ENCODE data around the gene CHST12.

CHST12 gene

DNA sequence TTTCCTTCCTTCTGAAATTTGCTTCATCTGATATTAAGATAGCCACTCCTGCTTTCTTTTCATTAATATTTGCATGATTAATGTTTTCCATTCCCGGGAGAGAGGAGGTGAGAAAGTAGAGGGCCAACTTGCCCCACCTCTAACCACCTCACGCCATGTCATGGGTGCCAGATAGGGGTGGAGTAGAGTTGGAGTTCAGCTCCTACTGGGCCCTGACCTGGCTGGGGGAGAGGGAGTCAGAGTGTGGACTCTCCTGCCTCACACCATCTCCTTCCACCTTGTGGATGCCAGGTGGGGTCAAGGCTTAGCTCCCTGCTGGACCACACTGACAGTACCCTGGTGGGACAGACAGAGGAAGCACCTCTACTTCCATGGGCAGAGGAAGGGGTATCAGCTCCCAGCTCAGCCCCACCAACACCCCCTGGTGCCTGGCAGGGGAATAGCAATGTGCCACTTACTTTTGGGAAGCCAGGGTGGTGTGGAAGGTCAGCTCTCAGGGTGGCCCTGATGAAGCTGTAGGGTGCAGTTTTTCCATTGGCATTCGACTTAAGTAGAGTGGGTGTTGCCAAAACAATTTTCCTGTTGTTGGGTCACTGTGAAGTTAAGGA lies 28.0 kb downstream of the CHST12 start:
- H3K4me3 ChIP-seq (replicated peaks; ENCODE audit: low read depth, low read length) = no peak overlapping the region
- TF ChIP-seq, protein P1, sequence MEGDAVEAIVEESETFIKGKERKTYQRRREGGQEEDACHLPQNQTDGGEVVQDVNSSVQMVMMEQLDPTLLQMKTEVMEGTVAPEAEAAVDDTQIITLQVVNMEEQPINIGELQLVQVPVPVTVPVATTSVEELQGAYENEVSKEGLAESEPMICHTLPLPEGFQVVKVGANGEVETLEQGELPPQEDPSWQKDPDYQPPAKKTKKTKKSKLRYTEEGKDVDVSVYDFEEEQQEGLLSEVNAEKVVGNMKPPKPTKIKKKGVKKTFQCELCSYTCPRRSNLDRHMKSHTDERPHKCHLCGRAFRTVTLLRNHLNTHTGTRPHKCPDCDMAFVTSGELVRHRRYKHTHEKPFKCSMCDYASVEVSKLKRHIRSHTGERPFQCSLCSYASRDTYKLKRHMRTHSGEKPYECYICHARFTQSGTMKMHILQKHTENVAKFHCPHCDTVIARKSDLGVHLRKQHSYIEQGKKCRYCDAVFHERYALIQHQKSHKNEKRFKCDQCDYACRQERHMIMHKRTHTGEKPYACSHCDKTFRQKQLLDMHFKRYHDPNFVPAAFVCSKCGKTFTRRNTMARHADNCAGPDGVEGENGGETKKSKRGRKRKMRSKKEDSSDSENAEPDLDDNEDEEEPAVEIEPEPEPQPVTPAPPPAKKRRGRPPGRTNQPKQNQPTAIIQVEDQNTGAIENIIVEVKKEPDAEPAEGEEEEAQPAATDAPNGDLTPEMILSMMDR (IDR thresholded peaks at IDR 0.05; ENCODE audit: low read length, missing control alignments) = peak; percentile 51
- peak; percentile 6 for DNase-seq (ENCODE audit: low read depth)

DNA sequence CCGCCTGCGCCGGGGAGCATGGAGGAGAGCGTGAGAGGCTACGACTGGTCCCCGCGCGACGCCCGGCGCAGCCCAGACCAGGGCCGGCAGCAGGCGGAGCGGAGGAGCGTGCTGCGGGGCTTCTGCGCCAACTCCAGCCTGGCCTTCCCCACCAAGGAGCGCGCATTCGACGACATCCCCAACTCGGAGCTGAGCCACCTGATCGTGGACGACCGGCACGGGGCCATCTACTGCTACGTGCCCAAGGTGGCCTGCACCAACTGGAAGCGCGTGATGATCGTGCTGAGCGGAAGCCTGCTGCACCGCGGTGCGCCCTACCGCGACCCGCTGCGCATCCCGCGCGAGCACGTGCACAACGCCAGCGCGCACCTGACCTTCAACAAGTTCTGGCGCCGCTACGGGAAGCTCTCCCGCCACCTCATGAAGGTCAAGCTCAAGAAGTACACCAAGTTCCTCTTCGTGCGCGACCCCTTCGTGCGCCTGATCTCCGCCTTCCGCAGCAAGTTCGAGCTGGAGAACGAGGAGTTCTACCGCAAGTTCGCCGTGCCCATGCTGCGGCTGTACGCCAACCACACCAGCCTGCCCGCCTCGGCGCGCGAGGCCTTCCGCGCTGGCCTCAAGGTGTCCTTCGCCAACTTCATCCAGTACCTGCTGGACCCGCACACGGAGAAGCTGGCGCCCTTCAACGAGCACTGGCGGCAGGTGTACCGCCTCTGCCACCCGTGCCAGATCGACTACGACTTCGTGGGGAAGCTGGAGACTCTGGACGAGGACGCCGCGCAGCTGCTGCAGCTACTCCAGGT lies 29.7 kb downstream of the CHST12 start:
- TF ChIP-seq, protein P1 (IDR thresholded peaks at IDR 0.05; ENCODE audit: low read length, missing control alignments) = no peak
- no peak for DNase-seq (ENCODE audit: low read depth)
- H3K4me3 ChIP-seq (replicated peaks; ENCODE audit: low read depth, low read length) = no peak overlapping the region

DNA sequence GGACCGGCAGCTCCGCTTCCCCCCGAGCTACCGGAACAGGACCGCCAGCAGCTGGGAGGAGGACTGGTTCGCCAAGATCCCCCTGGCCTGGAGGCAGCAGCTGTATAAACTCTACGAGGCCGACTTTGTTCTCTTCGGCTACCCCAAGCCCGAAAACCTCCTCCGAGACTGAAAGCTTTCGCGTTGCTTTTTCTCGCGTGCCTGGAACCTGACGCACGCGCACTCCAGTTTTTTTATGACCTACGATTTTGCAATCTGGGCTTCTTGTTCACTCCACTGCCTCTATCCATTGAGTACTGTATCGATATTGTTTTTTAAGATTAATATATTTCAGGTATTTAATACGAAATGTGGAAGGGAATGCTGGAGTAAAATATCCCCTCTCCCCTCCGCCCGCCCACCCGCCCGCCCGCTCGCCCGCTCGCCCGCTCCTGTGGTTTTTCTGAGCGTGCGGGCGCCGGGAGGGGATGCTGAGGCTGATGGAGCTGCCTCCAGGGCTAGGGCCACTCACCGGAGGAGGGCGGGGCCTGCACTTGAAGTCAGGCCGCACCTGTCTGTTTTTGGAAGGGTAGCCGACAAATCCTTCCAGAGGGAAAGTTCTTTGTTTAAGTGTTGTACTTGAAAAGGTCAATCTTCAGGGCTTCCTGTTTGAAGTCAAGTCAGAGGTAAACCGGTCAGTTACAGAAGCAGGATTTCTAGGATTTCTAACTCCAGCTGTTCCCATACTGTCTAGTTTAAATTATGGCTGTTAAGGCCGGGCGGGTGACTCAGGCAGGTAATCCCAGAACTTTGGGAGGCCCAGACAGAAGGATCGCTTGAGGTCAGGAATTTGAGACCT lies 30.5 kb downstream of the CHST12 start:
- TF ChIP-seq, protein P1 (IDR thresholded peaks at IDR 0.05; ENCODE audit: low read length, missing control alignments) = no peak
- no peak for DNase-seq (ENCODE audit: low read depth)
- H3K4me3 ChIP-seq (replicated peaks; ENCODE audit: low read depth, low read length) = no peak overlapping the region

DNA sequence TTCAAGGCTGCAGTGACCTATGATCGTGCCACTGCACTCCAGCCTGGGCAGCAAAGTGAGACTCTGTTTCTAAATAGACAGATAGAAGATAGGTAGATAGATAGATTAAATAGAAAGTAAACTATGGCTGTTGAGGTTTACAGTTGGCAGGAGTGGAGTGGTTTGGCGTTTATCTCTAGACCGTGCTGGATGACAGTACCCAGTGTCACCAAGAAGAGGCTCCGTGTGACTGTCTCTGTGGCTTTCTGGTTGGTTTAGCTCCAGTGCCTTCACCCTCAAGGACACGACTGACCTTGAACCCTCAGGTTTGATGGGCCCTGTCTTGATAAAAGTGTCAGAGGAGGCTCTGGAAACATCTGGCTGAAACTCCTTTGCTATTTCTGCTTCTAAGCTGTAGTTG lies 31.7 kb downstream of the CHST12 start:
- no peak overlapping the region for H3K4me3 ChIP-seq (replicated peaks; ENCODE audit: low read depth, low read length)
- TF ChIP-seq, protein P1 (IDR thresholded peaks at IDR 0.05; ENCODE audit: low read length, missing control alignments) = no peak
- DNase-seq (ENCODE audit: low read depth) = no peak

DNA sequence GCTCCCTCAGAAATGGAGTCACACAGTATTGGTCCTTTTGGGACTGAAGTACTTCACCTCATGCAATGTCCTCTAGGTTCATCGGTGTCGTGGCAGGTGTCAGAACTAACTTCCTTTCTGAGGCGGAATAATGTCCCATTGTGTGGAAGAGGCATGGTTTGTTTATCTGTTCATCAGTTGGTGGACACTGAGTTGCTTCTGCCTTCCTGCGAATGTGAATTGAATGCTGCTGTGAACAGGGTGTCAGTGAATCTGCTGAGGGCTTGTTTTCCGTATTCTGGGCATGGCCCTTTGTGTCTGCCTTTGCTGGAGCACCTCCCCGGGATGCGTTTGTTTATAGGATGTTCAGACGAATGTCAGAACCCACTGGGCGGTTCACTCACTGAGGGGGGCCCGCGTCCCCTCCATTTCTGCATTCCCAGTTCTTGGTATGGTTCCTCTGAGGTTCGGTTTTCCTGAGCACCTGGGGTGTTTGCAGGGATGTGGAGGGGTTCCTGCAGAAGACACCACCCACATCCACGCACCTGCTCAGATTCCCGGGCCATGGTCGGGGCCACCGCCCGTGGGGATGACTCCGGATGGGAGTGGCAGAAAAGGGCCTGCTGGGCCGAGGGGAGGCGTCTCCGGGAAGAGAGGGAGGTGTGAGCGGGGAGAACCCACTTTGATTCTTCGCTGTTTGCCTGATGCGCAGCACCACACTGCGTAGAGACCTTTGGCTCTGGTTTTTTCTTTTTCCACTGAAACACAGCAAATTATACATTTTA lies 33.1 kb downstream of the CHST12 start:
- H3K4me3 ChIP-seq (replicated peaks; ENCODE audit: low read depth, low read length) = no peak overlapping the region
- no peak for DNase-seq (ENCODE audit: low read depth)
- TF ChIP-seq, protein P1 (IDR thresholded peaks at IDR 0.05; ENCODE audit: low read length, missing control alignments) = no peak

DNA sequence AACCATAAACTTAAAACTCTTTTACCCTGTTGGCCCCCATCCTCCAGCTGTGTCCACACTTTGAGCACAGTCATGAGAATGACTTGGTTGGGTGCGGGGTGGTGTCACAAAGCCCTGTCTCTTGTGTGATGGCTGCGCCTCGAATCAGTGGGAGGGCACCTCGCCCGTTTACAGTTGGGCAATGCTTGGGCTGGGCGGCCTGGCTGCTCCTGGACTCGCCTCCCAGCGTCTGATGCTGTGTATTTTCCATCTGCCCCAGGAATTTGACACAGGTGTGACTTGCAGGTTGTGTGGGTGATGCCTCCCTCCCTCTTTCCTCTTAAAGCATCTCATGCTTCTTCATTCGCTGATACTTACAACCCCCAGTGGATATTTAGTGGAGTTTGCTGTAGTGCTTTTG lies 33.7 kb downstream of the CHST12 start:
- DNase-seq (ENCODE audit: low read depth) = no peak
- H3K4me3 ChIP-seq (replicated peaks; ENCODE audit: low read depth, low read length) = no peak overlapping the region
- TF ChIP-seq, protein P1 (IDR thresholded peaks at IDR 0.05; ENCODE audit: low read length, missing control alignments) = no peak

Measured in fibroblast of pulmonary artery (primary cell).